HepG2 (cell line): ENCODE results near the gene KNCN.

ENCODE experiments used
- BCL6 ChIP-seq: IDR thresholded peaks from 2 replicates; pipeline ENCODE4 v1.6.1; 2016; ENCODE audit warnings: missing genetic modification reagents, missing compliant biosample characterization
- ELF3 ChIP-seq: IDR thresholded peaks from 2 replicates; pipeline ENCODE4 v1.6.1; 2016; ENCODE audit warnings: missing genetic modification reagents, missing compliant biosample characterization
- EZH2 ChIP-seq: conservative IDR thresholded peaks from 2 replicates; pipeline ENCODE4 v1.6.1; 2012; ENCODE audit warnings: mild to moderate bottlenecking, low read depth, low read length, moderate library complexity
- FOSL2 ChIP-seq: sonication (generic); formaldehyde crosslinking; IDR thresholded peaks from 2 replicates; pipeline ENCODE4 v1.4.0; 2020; ENCODE audit warnings: missing genetic modification reagents
- HNF4A ChIP-seq: sonication (generic); formaldehyde crosslinking; IDR thresholded peaks from 2 replicates; pipeline ENCODE4 v1.4.0; 2020; ENCODE audit warnings: missing genetic modification reagents
- MED1 ChIP-seq: sonication (generic); formaldehyde crosslinking; IDR thresholded peaks from 2 replicates; pipeline ENCODE4 v1.4.0; 2020; ENCODE audit warnings: missing genetic modification reagents
- NR2F2 ChIP-seq: IDR thresholded peaks from 2 replicates; pipeline ENCODE4 v1.6.1; 2012; ENCODE audit warnings: low read depth, inconsistent platforms, borderline replicate concordance
- POLR2A ChIP-seq, 2 experiments: IDR thresholded peaks; 2 replicates each; pipeline ENCODE4 v1.6.1; 2011; ENCODE audit warnings: low read depth in 2 of 2, low read length in 2 of 2, mild to moderate bottlenecking in 1 of 2, moderate library complexity in 1 of 2; ENCODE audit not compliant: insufficient read depth in 1 of 2
- SIN3A ChIP-seq: IDR thresholded peaks from 2 replicates; pipeline ENCODE4 v1.6.1; 2011; ENCODE audit warnings: low read depth, mild to moderate bottlenecking, control low read depth, low read length, borderline replicate concordance
- SOX6 ChIP-seq, 2 experiments: fragments of 450-650 bp in 1 of 2; sonication (generic) in 1 of 2; formaldehyde crosslinking in 1 of 2; IDR thresholded peaks; 2 replicates each; pipeline versions ENCODE4 v1.4.0 to v1.6.1; 2017 to 2020; ENCODE audit warnings: antibody characterized with exemption in 1 of 2, mild to moderate bottlenecking in 1 of 2, missing genetic modification reagents in 1 of 2
- ZBTB1 ChIP-seq: sonication (generic); formaldehyde crosslinking; IDR thresholded peaks from 2 replicates; pipeline ENCODE4 v1.4.0; 2020; ENCODE audit warnings: missing genetic modification reagents, borderline replicate concordance
- ZNF672 ChIP-seq: sonication (generic); formaldehyde crosslinking; IDR thresholded peaks from 2 replicates; pipeline ENCODE4 v1.8.1; 2022; ENCODE audit warnings: missing genetic modification reagents
- TF ChIP-seq, protein P1 (sequence below): sonication (generic); formaldehyde crosslinking; IDR thresholded peaks from 2 replicates; pipeline ENCODE4 v1.5.0; 2020; ENCODE audit warnings: missing genetic modification reagents, mild to moderate bottlenecking, borderline replicate concordance
- TF ChIP-seq, protein P2 (sequence below): sonication (generic); formaldehyde crosslinking; IDR thresholded peaks from 2 replicates; pipeline ENCODE4 v1.5.0; 2020; ENCODE audit warnings: mild to moderate bottlenecking, missing genetic modification reagents, moderate library complexity

DNA sequence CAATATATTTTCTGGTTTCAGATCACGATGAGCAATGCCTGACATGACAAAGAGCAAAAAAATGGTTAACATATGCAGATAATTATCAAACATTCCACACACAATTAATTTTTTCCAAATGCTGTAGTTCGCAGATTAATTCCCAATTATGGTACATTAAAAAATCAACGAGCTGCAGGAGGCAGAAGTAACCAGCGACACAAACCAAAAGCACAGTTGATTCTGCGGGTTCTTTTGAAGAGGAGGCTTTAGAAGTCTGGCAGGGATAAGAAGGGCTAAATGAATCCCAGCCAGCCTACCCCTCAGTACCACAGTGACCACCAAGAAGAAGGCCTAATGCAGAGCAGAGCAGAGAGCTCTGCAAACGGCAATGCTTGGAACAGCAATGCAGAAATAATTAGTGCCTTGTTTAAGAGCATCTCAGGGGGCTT, 17.0 kb upstream of the KNCN start:
- TF ChIP-seq ZBTB1 (CRISPR knock-in tag) (no peak), BCL6 (CRISPR knock-in tag) (no peak), MED1 (CRISPR knock-in tag) (no peak), ELF3 (no peak), EZH2 (no peak), ZNF672 (CRISPR knock-in tag) (no peak), SIN3A (no peak), SOX6 (IDR thresholded peaks at IDR 0.05) (no peak), SOX6 (CRISPR knock-in tag; IDR thresholded peaks at IDR 0.05) (no peak), POLR2A (IDR thresholded peaks at IDR 0.05; ENCODE audit: insufficient read depth in 1 of 2, low read depth in 2 of 2, low read length in 2 of 2) (no peak), FOSL2 (no peak), NR2F2 (no peak), HNF4A (CRISPR knock-in tag) (no peak)
- TF ChIP-seq, protein P1, sequence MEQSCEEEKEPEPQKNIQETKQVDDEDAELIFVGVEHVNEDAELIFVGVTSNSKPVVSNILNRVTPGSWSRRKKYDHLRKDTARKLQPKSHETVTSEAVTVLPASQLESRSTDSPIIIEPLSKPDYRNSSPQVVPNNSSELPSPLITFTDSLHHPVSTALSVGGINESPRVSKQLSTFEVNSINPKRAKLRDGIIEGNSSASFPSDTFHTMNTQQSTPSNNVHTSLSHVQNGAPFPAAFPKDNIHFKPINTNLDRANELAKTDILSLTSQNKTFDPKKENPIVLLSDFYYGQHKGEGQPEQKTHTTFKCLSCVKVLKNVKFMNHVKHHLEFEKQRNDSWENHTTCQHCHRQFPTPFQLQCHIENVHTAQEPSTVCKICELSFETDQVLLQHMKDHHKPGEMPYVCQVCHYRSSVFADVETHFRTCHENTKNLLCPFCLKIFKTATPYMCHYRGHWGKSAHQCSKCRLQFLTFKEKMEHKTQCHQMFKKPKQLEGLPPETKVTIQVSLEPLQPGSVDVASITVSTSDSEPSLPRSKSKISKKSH = no peak
- TF ChIP-seq, protein P2, sequence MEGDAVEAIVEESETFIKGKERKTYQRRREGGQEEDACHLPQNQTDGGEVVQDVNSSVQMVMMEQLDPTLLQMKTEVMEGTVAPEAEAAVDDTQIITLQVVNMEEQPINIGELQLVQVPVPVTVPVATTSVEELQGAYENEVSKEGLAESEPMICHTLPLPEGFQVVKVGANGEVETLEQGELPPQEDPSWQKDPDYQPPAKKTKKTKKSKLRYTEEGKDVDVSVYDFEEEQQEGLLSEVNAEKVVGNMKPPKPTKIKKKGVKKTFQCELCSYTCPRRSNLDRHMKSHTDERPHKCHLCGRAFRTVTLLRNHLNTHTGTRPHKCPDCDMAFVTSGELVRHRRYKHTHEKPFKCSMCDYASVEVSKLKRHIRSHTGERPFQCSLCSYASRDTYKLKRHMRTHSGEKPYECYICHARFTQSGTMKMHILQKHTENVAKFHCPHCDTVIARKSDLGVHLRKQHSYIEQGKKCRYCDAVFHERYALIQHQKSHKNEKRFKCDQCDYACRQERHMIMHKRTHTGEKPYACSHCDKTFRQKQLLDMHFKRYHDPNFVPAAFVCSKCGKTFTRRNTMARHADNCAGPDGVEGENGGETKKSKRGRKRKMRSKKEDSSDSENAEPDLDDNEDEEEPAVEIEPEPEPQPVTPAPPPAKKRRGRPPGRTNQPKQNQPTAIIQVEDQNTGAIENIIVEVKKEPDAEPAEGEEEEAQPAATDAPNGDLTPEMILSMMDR (CRISPR knock-in tag) = no peak
